ENCODE data around the gene PSPN.

The PSPN gene

DNA sequence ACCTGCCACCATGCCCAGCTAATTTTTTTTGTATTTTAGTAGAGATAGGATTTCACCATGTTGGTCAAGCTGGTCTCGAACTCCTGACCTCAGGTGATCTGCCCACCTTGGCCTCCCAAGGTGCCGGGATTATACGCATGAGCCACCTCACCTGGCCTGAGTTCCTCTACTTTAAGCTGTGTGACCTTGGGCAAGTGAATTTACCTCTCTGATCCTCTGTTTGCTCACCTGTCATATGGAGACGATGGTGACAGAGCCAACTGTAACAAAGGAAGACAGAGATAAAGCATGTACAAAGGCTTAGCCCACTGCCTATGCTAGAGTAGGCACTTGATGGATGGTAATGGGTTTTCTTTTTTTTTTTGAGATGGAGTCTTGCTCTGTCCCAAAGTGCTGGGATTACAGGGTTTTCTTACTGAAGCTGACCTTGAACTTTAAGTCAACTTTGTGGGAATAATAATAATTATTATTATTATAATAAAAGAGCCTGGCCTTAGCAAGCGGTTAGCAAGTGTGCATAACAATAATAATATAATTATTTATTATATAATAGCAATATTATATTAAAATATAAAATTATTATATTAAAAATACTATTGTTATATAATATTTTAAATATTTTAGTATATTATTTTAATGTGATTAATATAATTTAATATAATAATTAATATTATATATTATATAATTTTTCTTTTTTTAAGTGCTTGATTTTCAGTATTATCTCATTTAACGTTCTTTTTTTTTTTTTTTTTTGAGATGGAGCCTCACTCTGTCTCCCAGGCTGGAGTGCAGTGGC lies 41.0 kb downstream of the PSPN start:
- TF ChIP-seq, protein P1, sequence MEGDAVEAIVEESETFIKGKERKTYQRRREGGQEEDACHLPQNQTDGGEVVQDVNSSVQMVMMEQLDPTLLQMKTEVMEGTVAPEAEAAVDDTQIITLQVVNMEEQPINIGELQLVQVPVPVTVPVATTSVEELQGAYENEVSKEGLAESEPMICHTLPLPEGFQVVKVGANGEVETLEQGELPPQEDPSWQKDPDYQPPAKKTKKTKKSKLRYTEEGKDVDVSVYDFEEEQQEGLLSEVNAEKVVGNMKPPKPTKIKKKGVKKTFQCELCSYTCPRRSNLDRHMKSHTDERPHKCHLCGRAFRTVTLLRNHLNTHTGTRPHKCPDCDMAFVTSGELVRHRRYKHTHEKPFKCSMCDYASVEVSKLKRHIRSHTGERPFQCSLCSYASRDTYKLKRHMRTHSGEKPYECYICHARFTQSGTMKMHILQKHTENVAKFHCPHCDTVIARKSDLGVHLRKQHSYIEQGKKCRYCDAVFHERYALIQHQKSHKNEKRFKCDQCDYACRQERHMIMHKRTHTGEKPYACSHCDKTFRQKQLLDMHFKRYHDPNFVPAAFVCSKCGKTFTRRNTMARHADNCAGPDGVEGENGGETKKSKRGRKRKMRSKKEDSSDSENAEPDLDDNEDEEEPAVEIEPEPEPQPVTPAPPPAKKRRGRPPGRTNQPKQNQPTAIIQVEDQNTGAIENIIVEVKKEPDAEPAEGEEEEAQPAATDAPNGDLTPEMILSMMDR (IDR thresholded peaks at IDR 0.05), result no peak
- H3K4me1 ChIP-seq (ENCODE audit: control insufficient read depth in 1 of 2, insufficient read depth in 1 of 2, low read depth in 1 of 2, low read length in 1 of 2), result no peaks in the 10 kb centered on the region
- H3K9me3 ChIP-seq, result no peaks in the 10 kb centered on the region
- H3K4me3 ChIP-seq (ENCODE audit: low read depth in 1 of 2, low read length in 1 of 2), result no peak overlapping the region
- H3K27me3 ChIP-seq, result no peaks in the 10 kb centered on the region
- no peaks in the 10 kb centered on the region for H3K36me3 ChIP-seq
- H3K27ac ChIP-seq, result no peak overlapping the region

DNA sequence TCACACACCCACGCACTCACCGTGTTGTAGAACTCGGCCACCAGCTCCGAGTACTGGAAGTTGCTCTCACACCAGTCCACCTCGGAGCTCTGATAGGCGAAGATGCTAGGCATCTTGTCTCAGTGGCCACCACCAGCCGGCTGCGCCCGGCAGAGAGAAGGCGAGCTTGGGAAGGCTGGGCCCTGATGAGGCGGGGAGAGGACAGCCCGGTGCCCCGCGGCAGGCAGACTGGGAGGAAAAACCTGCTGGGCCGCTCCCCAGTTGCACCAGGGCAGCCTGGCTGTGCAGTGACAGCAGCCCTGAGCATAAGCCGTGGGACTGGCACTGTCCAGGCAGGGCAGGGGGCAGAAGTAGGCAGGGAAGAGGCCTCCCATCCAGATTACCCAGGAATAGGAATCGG lies 42.3 kb downstream of the PSPN start, which contains the start of gene ACER1:
Gene ACER1 (minus strand): TSS at position 174 of the 400 bp plus-strand sequence. CDS start 61 bp downstream, at position 113.
- no peaks in the 10 kb centered on the region for H3K4me1 ChIP-seq (ENCODE audit: control insufficient read depth in 1 of 2, insufficient read depth in 1 of 2, low read depth in 1 of 2, low read length in 1 of 2)
- no peaks in the 10 kb centered on the region for H3K36me3 ChIP-seq
- H3K27ac ChIP-seq, result no peak within 1 kb of the TSS
- no peaks in the 10 kb centered on the region for H3K27me3 ChIP-seq
- TF ChIP-seq, protein P1 (IDR thresholded peaks at IDR 0.05), result no peak
- no peaks in the 10 kb centered on the region for H3K9me3 ChIP-seq
- no peak within 1 kb of the TSS for H3K4me3 ChIP-seq (ENCODE audit: low read depth in 1 of 2, low read length in 1 of 2)

DNA sequence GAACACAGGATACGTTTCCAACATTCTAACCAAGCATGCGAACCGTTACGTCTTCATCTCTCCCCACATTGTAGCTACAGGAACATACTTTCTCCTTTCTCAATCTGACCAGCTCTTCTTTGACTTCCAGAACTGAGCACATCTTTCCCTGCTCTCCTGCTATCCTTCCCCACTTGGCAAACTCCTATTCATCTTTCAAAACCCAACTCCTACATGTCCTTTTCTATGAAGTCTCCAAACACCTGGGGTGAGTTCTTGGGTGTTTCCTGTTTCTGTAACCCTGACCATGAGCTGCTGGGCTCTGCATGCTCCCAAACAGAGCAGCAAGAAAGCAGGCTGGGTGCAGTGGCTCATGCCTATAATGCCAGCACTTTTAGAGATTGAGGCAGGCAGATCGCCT lies 48.9 kb downstream of the PSPN start:
- TF ChIP-seq, protein P1 (IDR thresholded peaks at IDR 0.05), result no peak
- H3K36me3 ChIP-seq, result no peaks in the 10 kb centered on the region
- H3K4me3 ChIP-seq (ENCODE audit: low read depth in 1 of 2, low read length in 1 of 2), result no peak overlapping the region
- H3K27me3 ChIP-seq, result no peaks in the 10 kb centered on the region
- no peak overlapping the region for H3K27ac ChIP-seq
- H3K4me1 ChIP-seq (ENCODE audit: control insufficient read depth in 1 of 2, insufficient read depth in 1 of 2, low read depth in 1 of 2, low read length in 1 of 2), result no peaks in the 10 kb centered on the region
- H3K9me3 ChIP-seq, result no peaks in the 10 kb centered on the region

DNA sequence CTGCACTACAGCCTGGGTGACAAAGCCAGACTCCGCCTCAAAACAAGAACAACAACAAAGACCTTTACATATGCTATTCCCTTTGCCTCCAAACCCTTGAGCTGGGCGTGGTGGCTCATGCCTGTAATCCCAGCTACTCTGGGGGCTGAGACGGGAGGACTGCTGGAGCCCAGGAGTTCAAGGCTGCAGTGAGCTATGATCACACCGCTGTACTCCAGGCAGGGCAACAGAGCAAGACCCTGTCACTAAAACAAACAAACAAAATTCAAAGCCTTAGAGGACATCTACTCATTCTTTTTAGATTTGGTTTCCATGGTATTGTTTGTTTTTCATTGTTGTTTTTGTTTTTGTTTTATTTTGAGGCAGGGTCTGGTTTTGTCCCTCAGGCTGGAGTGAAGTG lies 50.1 kb downstream of the PSPN start:
- Histone ChIP-seq H3K9me3 (no peaks in the 10 kb centered on the region), H3K4me3 (ENCODE audit: low read depth in 1 of 2, low read length in 1 of 2) (no peak overlapping the region), H3K36me3 (no peaks in the 10 kb centered on the region), H3K4me1 (ENCODE audit: control insufficient read depth in 1 of 2, insufficient read depth in 1 of 2, low read depth in 1 of 2, low read length in 1 of 2) (no peaks in the 10 kb centered on the region), H3K27ac (no peak overlapping the region), H3K27me3 (no peaks in the 10 kb centered on the region)
- TF ChIP-seq, protein P1 (IDR thresholded peaks at IDR 0.05), result no peak

Data from neutrophil (primary cell).